Upper lobe of left lung (tissue), 4 donors: ENCODE measurements around the gene ZG16.
"Not testable (repeated sequence)": the region's sequence is repeated elsewhere in the genome, so short reads cannot be mapped to it uniquely, and the experiment has no call there.

ENCODE experiments used
- CTCF ChIP-seq, 6 experiments: fragments of 450-650 bp in 4 of 6; fragments of 200-600 bp in 2 of 6; sonication (generic) in 2 of 6; IDR thresholded peaks; one replicate each; pipeline ENCODE4 v1.5.1; 2016 to 2019; ENCODE audit warnings: antibody characterized with exemption in 6 of 6
- POLR2A ChIP-seq, 4 donors: fragments of 450-650 bp; IDR thresholded peaks; one replicate each; pipeline ENCODE4 v1.5.1; 2016 to 2017; ENCODE audit warnings: antibody characterized with exemption in 4 of 4, mild to moderate bottlenecking in 2 of 4
- POLR2AphosphoS5 ChIP-seq, 2 donors: sonication (generic); formaldehyde crosslinking; IDR thresholded peaks; one replicate each; pipeline ENCODE4 v1.5.1; 2017; ENCODE audit warnings: antibody characterized with exemption in 2 of 2

- TF ChIP-seq CTCF, POLR2AphosphoS5, POLR2A (IDR thresholded peaks at IDR 0.05): not testable (repeated sequence)
Observed at GRCh38 chr16:29731768-29732601, 46.1 kb upstream of the ZG16 start.
